Occipital lobe (tissue), 3 donors: Measurements from ENCODE around the gene FOXP2. TPM values are rescaled to one million over a fixed set of nuclear protein-coding genes. Genes with fewer than 3 reads are reported as not detected.

Source experiments
- DNase-seq: peaks from one replicate; lab custom pipeline; 2025; lab: John Stamatoyannopoulos, UW
- small RNA-seq: library from RNA; depleted of rRNA; stranded (forward); fragments of <200 nt; gene quantifications from one replicate; pipeline ENCODE3, GENCODE V24; 2014
- total RNA-seq: library from RNA; depleted of rRNA; stranded (reverse); fragments of >200 nt; gene quantifications from one replicate; pipeline ENCODE4 v1.2.3, GENCODE V29; 2014

The FOXP2 gene
- total RNA-seq, 1 donor from 2014 or later = 29.9 TPM

DNA sequence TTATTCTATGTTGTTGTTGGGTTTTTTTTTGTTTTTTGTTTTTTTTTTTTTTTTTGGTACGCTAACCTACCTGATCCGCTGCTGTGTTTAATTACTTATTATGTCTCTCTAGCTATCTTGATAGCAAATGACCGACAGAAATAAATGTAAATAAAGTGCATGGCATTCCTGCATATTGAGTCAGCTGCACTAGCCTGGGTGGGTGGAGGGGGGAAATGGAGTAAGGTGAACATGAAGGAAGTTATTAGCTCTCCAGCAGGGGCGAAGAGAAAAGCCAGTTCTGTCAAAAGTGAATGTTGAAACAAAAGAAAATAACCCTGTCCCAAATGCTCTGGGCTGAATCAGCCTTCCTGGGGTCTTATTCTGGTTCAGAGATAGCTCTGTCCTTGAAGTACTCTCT lies 296.6 kb downstream of the FOXP2 start:
- no peak for DNase-seq

DNA sequence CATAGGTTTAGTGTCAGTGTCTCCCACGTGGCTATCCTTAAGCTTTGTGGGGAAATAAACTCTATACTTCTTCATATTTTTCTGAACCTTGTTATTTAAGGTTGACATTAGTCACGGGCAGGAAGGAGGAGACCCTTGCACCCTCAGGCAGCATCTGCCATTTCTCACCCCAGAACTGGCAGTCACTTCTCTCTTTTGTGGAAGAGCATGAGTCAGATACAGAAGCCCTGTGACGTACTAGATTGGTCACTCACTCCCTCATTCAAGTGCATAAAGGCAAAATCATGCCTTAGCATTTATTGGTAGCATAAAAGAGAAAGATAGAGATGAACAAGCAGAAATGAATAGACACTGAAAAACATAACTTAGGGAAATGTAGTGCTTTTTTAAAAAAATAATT lies 301.3 kb downstream of the FOXP2 start:
- no peak for DNase-seq

DNA sequence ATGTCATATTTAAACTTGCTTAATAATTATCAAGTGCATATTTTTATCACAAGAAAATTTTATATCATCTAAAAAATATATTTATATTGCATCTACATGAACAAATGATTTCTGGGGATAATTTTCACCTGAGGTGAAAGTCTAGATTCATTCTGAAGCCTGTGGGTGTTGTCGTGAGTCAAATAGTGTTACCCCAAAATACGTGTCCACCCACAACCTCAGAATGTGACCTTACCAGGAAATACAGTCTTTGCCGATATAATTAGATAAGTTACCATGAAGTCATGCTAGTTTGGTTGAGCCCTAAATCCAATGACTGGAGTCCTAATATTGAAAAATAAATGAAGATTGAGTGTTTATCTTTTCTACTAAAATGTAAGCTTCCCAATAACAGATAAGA lies 304.2 kb downstream of the FOXP2 start:
- DNase-seq = no peak

DNA sequence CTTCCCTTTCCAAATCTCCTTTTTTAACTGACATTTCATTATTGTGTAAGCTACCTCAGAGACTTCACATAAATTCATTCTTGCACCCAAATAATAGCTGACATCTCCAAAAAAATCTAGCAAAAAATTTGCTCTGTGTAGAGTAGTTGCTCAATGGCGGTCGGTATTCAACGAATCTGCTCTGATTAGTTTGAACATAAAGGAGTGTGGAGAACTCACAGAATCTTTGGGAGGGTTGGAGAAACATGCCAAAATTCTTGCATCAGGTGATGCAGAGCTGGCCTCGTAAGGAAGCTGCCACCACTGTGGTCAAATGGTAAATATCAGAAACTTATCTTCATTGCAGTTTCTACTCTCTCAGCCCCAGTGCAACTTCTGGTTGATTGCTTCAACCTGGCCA lies 306.1 kb downstream of the FOXP2 start:
- DNase-seq = no peak

DNA sequence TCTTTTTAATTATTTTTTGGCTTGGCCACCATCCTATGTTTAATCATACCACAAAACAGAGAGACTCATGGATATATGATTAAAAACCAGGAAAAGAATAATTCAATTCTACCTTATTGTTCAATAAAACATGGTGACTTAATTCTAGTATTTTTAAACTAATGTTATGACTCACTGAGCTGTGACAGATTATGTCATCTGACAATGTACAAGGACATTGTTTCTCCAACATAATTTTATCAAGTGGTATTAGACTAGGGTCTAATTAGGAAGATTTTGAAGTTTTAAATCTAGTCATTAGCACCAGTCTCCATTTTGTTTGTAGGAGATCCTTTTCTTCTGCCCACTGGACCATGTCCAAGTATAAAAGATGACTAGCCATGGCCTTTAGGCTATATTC lies 307.9 kb downstream of the FOXP2 start:
- DNase-seq = no peak

DNA sequence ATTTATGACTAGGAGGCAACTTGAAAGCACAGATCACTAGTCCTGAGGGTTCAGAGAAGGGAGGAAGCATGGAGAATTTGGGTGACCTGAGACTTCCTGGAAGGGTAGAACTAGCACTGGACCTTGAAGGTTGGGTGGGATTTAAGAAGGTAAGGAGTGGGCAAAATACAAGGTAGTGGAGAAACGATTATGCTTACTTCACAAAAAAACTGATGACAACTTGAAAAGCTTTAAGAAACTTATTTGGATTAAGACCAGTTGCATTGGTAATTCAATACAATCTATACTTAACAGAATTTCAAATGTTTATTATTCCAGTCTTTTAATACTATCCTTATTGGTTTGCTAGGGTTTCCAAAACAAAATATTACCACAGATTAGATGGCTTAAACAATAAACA lies 308.7 kb downstream of the FOXP2 start:
- no peak for DNase-seq

DNA sequence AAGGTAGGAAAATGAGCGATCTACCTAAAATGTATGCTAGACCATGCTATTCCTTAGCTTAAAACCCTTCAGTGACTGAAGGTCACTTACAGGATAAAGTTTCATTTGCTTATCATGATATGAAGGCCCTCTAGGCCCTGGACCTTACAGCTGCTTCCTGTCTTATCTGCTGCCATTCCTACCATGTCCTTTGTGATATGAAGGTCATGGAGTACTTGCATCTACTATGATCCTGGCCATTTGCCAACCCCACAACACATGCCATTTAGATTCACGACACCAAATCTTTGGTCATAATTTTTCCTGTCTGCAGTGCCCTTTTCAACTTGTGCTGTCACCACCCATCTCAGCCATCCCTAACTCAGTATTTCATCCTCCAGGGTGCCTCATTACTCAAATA lies 325.5 kb downstream of the FOXP2 start:
- no peak for DNase-seq

DNA sequence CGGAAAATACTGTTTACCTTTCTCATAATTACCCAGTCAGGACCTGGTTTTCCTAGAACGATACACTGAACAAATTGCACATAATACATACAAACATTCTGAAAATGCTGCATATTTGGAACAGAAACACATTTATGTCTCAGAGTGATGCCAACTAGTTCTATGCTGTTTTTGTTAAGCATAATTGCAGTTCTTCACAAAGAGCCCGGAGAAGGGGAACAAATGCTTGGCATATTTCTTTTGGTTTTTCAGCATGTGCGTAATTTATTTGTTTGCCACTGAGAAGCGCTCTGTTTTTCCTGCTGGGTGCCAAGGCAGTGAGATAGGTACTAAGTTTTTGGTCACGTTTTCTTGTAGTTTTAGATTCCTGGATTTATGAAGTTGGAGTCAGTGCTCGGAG lies 326.3 kb downstream of the FOXP2 start:
- DNase-seq = no peak

DNA sequence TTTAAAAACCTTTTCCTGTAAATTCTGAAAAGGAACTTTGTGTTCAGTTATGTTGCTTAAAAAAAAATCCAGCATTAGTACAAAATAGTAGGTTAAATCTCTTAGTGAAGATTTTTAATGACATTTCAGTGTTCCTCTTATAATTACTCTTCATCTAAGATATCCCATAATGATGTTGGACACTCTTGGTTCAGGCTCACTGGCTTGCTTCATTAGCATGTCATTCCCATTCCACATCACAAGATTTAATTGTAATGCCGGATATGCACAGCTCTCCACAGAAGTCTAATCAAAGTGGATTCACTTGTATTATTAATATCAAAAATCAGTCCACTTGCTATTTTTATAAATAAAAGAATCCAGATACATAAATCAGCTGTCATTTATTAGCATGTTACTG lies 327.3 kb downstream of the FOXP2 start:
- DNase-seq = no peak

Small RNA genes lying within 50 kb of the gene (small RNA-seq; reads per million reads assigned to genes)
- gene MIR3666 (not detected), gene RNA5SP238 (not detected)
